ENCODE results near the gene AGPAT4. TPM values are rescaled to one million over a fixed set of nuclear protein-coding genes. Genes with fewer than 3 reads are reported as not detected.

Gene AGPAT4
- total RNA-seq, 2 experiments from 2014 or later: 0.95 to 1.3 TPM

DNA sequence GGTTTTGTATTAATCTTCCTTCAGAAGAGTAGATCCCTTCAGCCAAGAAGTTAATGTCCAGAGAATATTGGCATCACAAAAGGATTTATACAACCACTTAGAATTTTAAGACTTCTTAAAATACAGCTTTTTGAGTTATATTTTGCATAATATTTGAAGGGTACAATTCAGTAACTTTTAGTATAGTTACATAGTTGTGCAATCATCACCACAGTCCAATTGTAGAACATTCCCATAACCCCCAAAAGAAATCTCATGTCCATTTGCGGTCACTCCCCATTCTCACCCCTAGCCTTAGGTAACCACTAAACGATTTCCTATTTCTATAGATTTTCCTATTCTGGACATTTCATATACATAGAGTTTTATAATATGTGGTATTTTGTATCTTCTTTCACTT, 155.9 kb downstream of the AGPAT4 start:
- no peaks in the 10 kb centered on the region for H3K4me1 ChIP-seq (ENCODE audit: insufficient read depth, low read length, poor library complexity, severe bottlenecking)
- no peak overlapping the region for H3K27ac ChIP-seq (ENCODE audit: low read depth, low read length, poor library complexity, severe bottlenecking)
- CTCF ChIA-PET (ENCODE audit: unreplicated experiment): no interaction called here
- BruUV-seq (replicated peaks): no TSS peak
- POLR2A ChIA-PET: interaction anchor here (1.1 kb wide), 1 partner anchor 15 kb away, joined by 4 read pairs; no protein-coding TSS in a partner anchor
- no peaks in the 10 kb centered on the region for H3K9me2 ChIP-seq (ENCODE audit: insufficient read depth, low read length)
- H4K20me1 ChIP-seq (ENCODE audit: insufficient read depth, low read length): no peaks in the 10 kb centered on the region
- H3K36me3 ChIP-seq (ENCODE audit: insufficient read depth, low read length): peaks cover 51% of the 10 kb centered on the region
- intact Hi-C loops (cut with micrococcal nuclease; ENCODE audit: unreplicated experiment): no loop called here
- H3K9me3 ChIP-seq (ENCODE audit: low read length): no peaks in the 10 kb centered on the region
- no peak overlapping the region for H3K4me3 ChIP-seq (ENCODE audit: low read depth, low read length, poor library complexity, severe bottlenecking)
- DNase-seq (ENCODE audit: low spot score): no peak
- no peaks in the 10 kb centered on the region for H3K79me2 ChIP-seq (ENCODE audit: insufficient read depth, low read depth, low read length)
- H2AFZ ChIP-seq (ENCODE audit: low read length): no peak overlapping the region
- no peak overlapping the region for H3K4me2 ChIP-seq (ENCODE audit: low read length)
- TF ChIP-seq EZH2phosphoT487 (IDR thresholded peaks at IDR 0.05; ENCODE audit: borderline replicate concordance, low read depth, low read length): no peak
- TF ChIP-seq, protein P1, sequence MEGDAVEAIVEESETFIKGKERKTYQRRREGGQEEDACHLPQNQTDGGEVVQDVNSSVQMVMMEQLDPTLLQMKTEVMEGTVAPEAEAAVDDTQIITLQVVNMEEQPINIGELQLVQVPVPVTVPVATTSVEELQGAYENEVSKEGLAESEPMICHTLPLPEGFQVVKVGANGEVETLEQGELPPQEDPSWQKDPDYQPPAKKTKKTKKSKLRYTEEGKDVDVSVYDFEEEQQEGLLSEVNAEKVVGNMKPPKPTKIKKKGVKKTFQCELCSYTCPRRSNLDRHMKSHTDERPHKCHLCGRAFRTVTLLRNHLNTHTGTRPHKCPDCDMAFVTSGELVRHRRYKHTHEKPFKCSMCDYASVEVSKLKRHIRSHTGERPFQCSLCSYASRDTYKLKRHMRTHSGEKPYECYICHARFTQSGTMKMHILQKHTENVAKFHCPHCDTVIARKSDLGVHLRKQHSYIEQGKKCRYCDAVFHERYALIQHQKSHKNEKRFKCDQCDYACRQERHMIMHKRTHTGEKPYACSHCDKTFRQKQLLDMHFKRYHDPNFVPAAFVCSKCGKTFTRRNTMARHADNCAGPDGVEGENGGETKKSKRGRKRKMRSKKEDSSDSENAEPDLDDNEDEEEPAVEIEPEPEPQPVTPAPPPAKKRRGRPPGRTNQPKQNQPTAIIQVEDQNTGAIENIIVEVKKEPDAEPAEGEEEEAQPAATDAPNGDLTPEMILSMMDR (conservative IDR thresholded peaks at IDR 0.05; ENCODE audit: low read length): no peak

DNA sequence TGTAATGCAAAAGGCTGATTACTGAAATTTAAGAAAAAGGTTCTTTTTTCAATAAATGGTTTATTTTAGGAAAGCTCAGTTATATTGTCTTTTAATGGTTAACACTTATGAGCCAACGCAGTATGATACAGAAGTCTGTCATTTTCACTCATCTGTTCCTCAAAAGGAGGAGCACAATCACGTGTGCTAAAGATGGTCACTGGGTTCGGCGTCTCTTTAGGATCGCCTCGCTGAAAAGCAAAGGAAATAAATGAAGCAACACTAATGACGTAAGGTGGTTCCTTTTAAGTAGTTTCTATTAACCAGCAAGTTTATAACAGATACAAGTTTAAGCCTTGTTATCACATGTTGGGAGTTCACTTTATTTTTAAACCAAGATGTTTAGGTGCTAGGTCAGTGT, 156.6 kb downstream of the AGPAT4 start:
- Histone ChIP-seq H3K36me3 (ENCODE audit: insufficient read depth, low read length) (peaks cover 58% of the 10 kb centered on the region), H3K4me2 (ENCODE audit: low read length) (no peak overlapping the region), H3K4me3 (ENCODE audit: low read depth, low read length, poor library complexity, severe bottlenecking) (no peak overlapping the region), H3K9me2 (ENCODE audit: insufficient read depth, low read length) (no peaks in the 10 kb centered on the region), H2AFZ (ENCODE audit: low read length) (no peak overlapping the region), H3K4me1 (ENCODE audit: insufficient read depth, low read length, poor library complexity, severe bottlenecking) (no peaks in the 10 kb centered on the region), H3K79me2 (ENCODE audit: insufficient read depth, low read depth, low read length) (no peaks in the 10 kb centered on the region), H3K27ac (ENCODE audit: low read depth, low read length, poor library complexity, severe bottlenecking) (no peak overlapping the region), H3K9me3 (ENCODE audit: low read length) (no peaks in the 10 kb centered on the region), H4K20me1 (ENCODE audit: insufficient read depth, low read length) (no peaks in the 10 kb centered on the region)
- no peak for TF ChIP-seq EZH2phosphoT487 (IDR thresholded peaks at IDR 0.05; ENCODE audit: borderline replicate concordance, low read depth, low read length)
- TF ChIP-seq, protein P1 (conservative IDR thresholded peaks at IDR 0.05; ENCODE audit: low read length): no peak
- CTCF ChIA-PET (ENCODE audit: unreplicated experiment): no interaction called here
- POLR2A ChIA-PET: interaction anchor here (1.1 kb wide), 1 partner anchor 16 kb away, joined by 4 read pairs; no protein-coding TSS in a partner anchor
- BruUV-seq (replicated peaks): no TSS peak
- no peak for DNase-seq (ENCODE audit: low spot score)
- intact Hi-C loops (cut with micrococcal nuclease; ENCODE audit: unreplicated experiment): no loop called here

DNA sequence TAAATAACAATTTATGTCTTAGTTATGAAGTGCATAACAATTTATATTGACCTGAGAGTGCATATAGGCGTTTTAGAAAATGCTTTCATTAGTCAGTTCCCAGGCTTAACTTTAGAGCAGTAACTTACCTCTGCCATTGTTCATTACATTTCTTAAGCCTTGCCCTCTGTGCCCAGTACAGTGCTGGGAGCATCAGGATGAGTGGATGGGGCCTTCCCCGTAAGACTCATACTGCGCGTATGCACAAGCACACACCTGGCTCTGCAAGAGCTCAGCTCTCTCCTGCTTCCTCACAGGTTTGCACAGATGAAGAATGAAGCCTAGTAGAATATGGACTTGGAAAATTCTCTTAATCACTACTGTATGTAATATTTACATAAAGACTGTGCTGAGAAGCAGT, 157.3 kb downstream of the AGPAT4 start:
- no peak for DNase-seq (ENCODE audit: low spot score)
- ChIA-PET CTCF (ENCODE audit: unreplicated experiment) (no interaction called here), POLR2A (no interaction called here)
- Histone ChIP-seq H3K9me2 (ENCODE audit: insufficient read depth, low read length) (no peaks in the 10 kb centered on the region), H3K27ac (ENCODE audit: low read depth, low read length, poor library complexity, severe bottlenecking) (no peak overlapping the region), H3K4me2 (ENCODE audit: low read length) (no peak overlapping the region), H3K36me3 (ENCODE audit: insufficient read depth, low read length) (peaks cover 65% of the 10 kb centered on the region), H3K4me1 (ENCODE audit: insufficient read depth, low read length, poor library complexity, severe bottlenecking) (no peaks in the 10 kb centered on the region), H3K79me2 (ENCODE audit: insufficient read depth, low read depth, low read length) (no peaks in the 10 kb centered on the region), H2AFZ (ENCODE audit: low read length) (no peak overlapping the region), H3K9me3 (ENCODE audit: low read length) (no peaks in the 10 kb centered on the region), H4K20me1 (ENCODE audit: insufficient read depth, low read length) (no peaks in the 10 kb centered on the region), H3K4me3 (ENCODE audit: low read depth, low read length, poor library complexity, severe bottlenecking) (no peak overlapping the region)
- TF ChIP-seq, protein P1 (conservative IDR thresholded peaks at IDR 0.05; ENCODE audit: low read length): no peak
- no peak for TF ChIP-seq EZH2phosphoT487 (IDR thresholded peaks at IDR 0.05; ENCODE audit: borderline replicate concordance, low read depth, low read length)
- intact Hi-C loops (cut with micrococcal nuclease; ENCODE audit: unreplicated experiment): no loop called here
- BruUV-seq (replicated peaks): no TSS peak
